NB4 (cell line): ENCODE measurements around the gene FNIP1.

Source experiments
- CTCF ChIP-seq: IDR thresholded peaks from one replicate; pipeline ENCODE4 v1.5.1; 2012; ENCODE audit warnings: low read depth, low read length
- MAX ChIP-seq: IDR thresholded peaks from 2 replicates; pipeline ENCODE4 v1.6.1; 2011; ENCODE audit warnings: low read depth, low read length
- POLR2A ChIP-seq: IDR thresholded peaks from 2 replicates; pipeline ENCODE4 v1.6.1; 2011; ENCODE audit warnings: mild to moderate bottlenecking; ENCODE audit not compliant: insufficient read length; ENCODE audit errors: extremely low read depth

- TF ChIP-seq CTCF (no peak), POLR2A (no peak), MAX (no peak)
Measured at GRCh38 chr5:131633830-131634229, 163.0 kb downstream of the FNIP1 start.
